ENCODE data around the gene EHMT1.

DNA sequence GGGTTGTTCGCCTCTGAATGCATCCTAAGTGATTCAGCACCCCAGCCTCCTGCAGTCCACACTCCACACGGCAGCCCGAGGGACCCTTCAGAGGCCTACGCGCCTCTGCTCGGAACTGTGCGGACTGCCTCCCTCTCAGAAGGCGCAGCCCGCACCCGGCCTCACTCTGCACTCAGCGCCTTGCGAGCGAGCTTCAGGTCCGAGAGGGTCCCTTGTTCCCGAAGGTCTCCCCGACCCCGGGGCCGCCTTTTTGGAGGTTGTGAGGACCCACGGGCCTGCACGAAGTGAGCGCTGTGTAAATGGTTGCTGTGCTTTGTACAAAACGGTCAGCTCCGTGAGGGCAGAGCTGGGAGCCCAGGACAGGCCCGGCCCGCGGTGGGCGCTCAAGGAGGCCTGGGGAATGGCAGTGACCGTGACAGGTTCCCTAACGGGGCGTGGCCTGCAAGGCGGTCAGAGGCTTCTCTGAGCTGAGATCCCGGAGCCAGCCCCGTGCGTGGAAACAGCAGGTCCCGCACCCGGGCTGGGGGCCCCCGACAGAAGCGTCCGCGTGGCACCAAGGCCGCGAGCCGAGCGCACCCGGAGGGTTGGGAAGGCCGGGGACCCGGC, 258.1 kb downstream of the EHMT1 start:
- no peak for TF ChIP-seq TAF1 (IDR thresholded peaks at IDR 0.05; ENCODE audit: borderline replicate concordance, low read depth, low read length)
- TF ChIP-seq POLR2AphosphoS5 (IDR thresholded peaks at IDR 0.05; ENCODE audit: low read depth, low read length) = no peak
- no peak for TF ChIP-seq POLR2A (IDR thresholded peaks at IDR 0.05; ENCODE audit: low read depth, low read length)
